BE2C (cell line): ENCODE results near the gene CREB5.

Source experiments
- DNase-seq: peaks from one replicate; pipeline ENCODE4 v3.0.0-alpha.2; 2020
- H3K27me3 ChIP-seq: fragments of 250-450 bp; sonication (Bioruptor Pico); 2 replicates; pipeline ENCODE4 v1.5.1; 2020; ENCODE audit warnings: mild to moderate bottlenecking
- H3K36me3 ChIP-seq: fragments of 250-450 bp; sonication (Bioruptor Pico); 2 replicates; pipeline ENCODE4 v1.5.1; 2020; ENCODE audit warnings: mild to moderate bottlenecking
- H3K4me1 ChIP-seq: fragments of 250-450 bp; sonication (Bioruptor Pico); 2 replicates; pipeline ENCODE4 v1.5.1; 2020
- H3K4me3 ChIP-seq: 2 replicates; pipeline ENCODE4 v1.5.1; 2011; ENCODE audit warnings: low read depth, low read length
- H3K9me3 ChIP-seq: fragments of 250-450 bp; sonication (Bioruptor Pico); 2 replicates; pipeline ENCODE4 v1.5.1; 2020
- CTCF ChIP-seq: IDR thresholded peaks from 2 replicates; pipeline ENCODE4 v1.5.1; 2012; ENCODE audit warnings: mild to moderate bottlenecking, low read depth, low read length

Gene CREB5

GRCh38 chr7:28700096-28700495 lies 287.8 kb downstream of the CREB5 start:
- Histone ChIP-seq H3K36me3 (no peaks in the 10 kb centered on the region), H3K4me3 (no peak overlapping the region), H3K4me1 (peaks cover 23% of the 10 kb centered on the region), H3K27me3 (no peaks in the 10 kb centered on the region), H3K9me3 (no peaks in the 10 kb centered on the region)
- DNase-seq, result no peak
- TF ChIP-seq CTCF, result no peak

- no peak overlapping the region for H3K4me3 ChIP-seq
- H3K27me3 ChIP-seq, result no peaks in the 10 kb centered on the region
- peaks cover 18% of the 10 kb centered on the region for H3K4me1 ChIP-seq
- DNase-seq, result no peak
- TF ChIP-seq CTCF, result no peak
- H3K36me3 ChIP-seq, result no peaks in the 10 kb centered on the region
- no peaks in the 10 kb centered on the region for H3K9me3 ChIP-seq
Observed at GRCh38 chr7:28700790-28701203, 288.5 kb downstream of the CREB5 start.

GRCh38 chr7:28701731-28702130 lies 289.4 kb downstream of the CREB5 start:
- H3K4me1 ChIP-seq, result peaks cover 14% of the 10 kb centered on the region
- TF ChIP-seq CTCF, result no peak
- H3K36me3 ChIP-seq, result no peaks in the 10 kb centered on the region
- no peaks in the 10 kb centered on the region for H3K27me3 ChIP-seq
- H3K9me3 ChIP-seq, result no peaks in the 10 kb centered on the region
- H3K4me3 ChIP-seq, result no peak overlapping the region
- no peak for DNase-seq

GRCh38 chr7:28702171-28702570 lies 289.9 kb downstream of the CREB5 start:
- Histone ChIP-seq H3K4me3 (no peak overlapping the region), H3K9me3 (no peaks in the 10 kb centered on the region), H3K36me3 (no peaks in the 10 kb centered on the region), H3K27me3 (no peaks in the 10 kb centered on the region), H3K4me1 (peaks cover 18% of the 10 kb centered on the region)
- no peak for DNase-seq
- TF ChIP-seq CTCF, result no peak

GRCh38 chr7:28703037-28703765 lies 290.9 kb downstream of the CREB5 start:
- no peak for TF ChIP-seq CTCF
- Histone ChIP-seq H3K36me3 (no peaks in the 10 kb centered on the region), H3K27me3 (no peaks in the 10 kb centered on the region), H3K4me3 (no peak overlapping the region), H3K4me1 (peaks cover 22% of the 10 kb centered on the region), H3K9me3 (no peaks in the 10 kb centered on the region; the same call in 1 of the 2 replicates)
- no peak for DNase-seq

GRCh38 chr7:28704706-28705105 lies 292.4 kb downstream of the CREB5 start:
- H3K4me3 ChIP-seq, result no peak overlapping the region
- peaks cover 18% of the 10 kb centered on the region for H3K4me1 ChIP-seq
- H3K27me3 ChIP-seq, result no peaks in the 10 kb centered on the region
- DNase-seq, result no peak
- H3K9me3 ChIP-seq, result no peaks in the 10 kb centered on the region; the same call in 1 of the 2 replicates
- no peaks in the 10 kb centered on the region for H3K36me3 ChIP-seq
- no peak for TF ChIP-seq CTCF
